Endodermal cell (in vitro differentiated cells): Measurements from ENCODE around the gene CTXN2. TPM values are rescaled to one million over a fixed set of nuclear protein-coding genes. Genes with fewer than 3 reads are reported as not detected.

Experiments
- DNase-seq: peaks from one replicate; pipeline ENCODE4 v3.0.0-alpha.2; 2017
- H3K27ac ChIP-seq: 2 replicates; pipeline ENCODE4 v1.5.1; 2013; ENCODE audit warnings: mild to moderate bottlenecking, low read depth, low read length, moderate library complexity
- H3K27me3 ChIP-seq: 2 replicates; pipeline ENCODE4 v1.6.1; 2013; ENCODE audit warnings: mild to moderate bottlenecking, low read length, moderate library complexity; ENCODE audit not compliant: insufficient read depth, control insufficient read depth, poor library complexity, severe bottlenecking
- H3K36me3 ChIP-seq: 2 replicates; pipeline ENCODE4 v1.7.0; 2013; ENCODE audit warnings: mild to moderate bottlenecking, low read length, moderate library complexity; ENCODE audit not compliant: control insufficient read depth, insufficient read depth
- H3K4me1 ChIP-seq: one replicate; pipeline ENCODE4 v1.7.0; 2013; ENCODE audit warnings: low read length; ENCODE audit not compliant: control insufficient read depth, insufficient read depth
- H3K4me3 ChIP-seq: 2 replicates; pipeline ENCODE4 v1.5.1; 2013; ENCODE audit warnings: mild to moderate bottlenecking, low read length, moderate library complexity
- H3K9ac ChIP-seq: 2 replicates; pipeline ENCODE4 v1.6.1; 2013; ENCODE audit warnings: mild to moderate bottlenecking, low read length, moderate library complexity; ENCODE audit not compliant: poor library complexity, severe bottlenecking; ENCODE audit errors: extremely low read depth
- H3K9me3 ChIP-seq: 2 replicates; pipeline ENCODE4 v1.6.1; 2013; ENCODE audit warnings: mild to moderate bottlenecking, low read length, moderate library complexity; ENCODE audit not compliant: control insufficient read depth
- H3K27ac Mint-ChIP-seq: 2 replicates; pipeline ENCODE4 v1.8.0; 2020; ENCODE audit warnings: mixed read lengths
- H3K27me3 Mint-ChIP-seq: 2 replicates; pipeline ENCODE4 v1.8.0; 2021; ENCODE audit warnings: mild to moderate bottlenecking, mixed read lengths; ENCODE audit not compliant: insufficient read depth
- H3K36me3 Mint-ChIP-seq: 2 replicates; pipeline ENCODE4 v1.8.0; 2020; ENCODE audit warnings: low read depth, mixed read lengths
- H3K4me1 Mint-ChIP-seq: 2 replicates; pipeline ENCODE4 v1.8.0; 2020; ENCODE audit warnings: mixed read lengths
- H3K4me3 Mint-ChIP-seq: 2 replicates; pipeline ENCODE4 v1.8.0; 2020; ENCODE audit warnings: mild to moderate bottlenecking, moderate library complexity, mixed read lengths
- H3K9me3 Mint-ChIP-seq: 2 replicates; pipeline ENCODE4 v1.8.0; 2020; ENCODE audit warnings: mild to moderate bottlenecking, mixed read lengths
- CTCF ChIP-seq: fragments of 200-600 bp; sonication (generic); conservative IDR thresholded peaks from 2 replicates; pipeline ENCODE4 v1.5.0; 2021; ENCODE audit warnings: antibody characterized with exemption, mild to moderate bottlenecking
- WGBS, 2 experiments: methylation state at CpG; one replicate each; pipeline versions ENCODE4 v1.1.5 to v1.1.7; 2013; ENCODE audit warnings: missing lambda C conversion rate in 2 of 2, mixed read lengths in 1 of 2; ENCODE audit not compliant: insufficient coverage in 1 of 2, insufficient read length in 1 of 2; 5-methylcytosine and 5-hydroxymethylcytosine counted together
- total RNA-seq, 2 donors: library from RNA; stranded (reverse); fragmentation: NEBNext Ultra II Directional in 1 of 2; extraction: Animal tissue kit (Norgen Biotek cat#: 25700) in 1 of 2; gene quantifications; 2 replicates in 1 of 2; 3 replicates in 1 of 2; pipeline ENCODE4 v1.2.1, GENCODE V29; 2021

CTXN2 gene
- total RNA-seq, 2 donors from 2014 or later: 0.13 TPM; not detected in 1

- peak overlapping the region; percentile 97 for H3K27ac ChIP-seq
- H3K4me3 ChIP-seq: peak overlapping the region; percentile 84
- H3K27me3 ChIP-seq: no peaks in the 10 kb centered on the region
- Mint-ChIP-seq H3K27ac (peak overlapping the region; percentile 87), H3K9me3 (peaks cover 3% of the 10 kb centered on the region), H3K36me3 (peaks cover 6% of the 10 kb centered on the region), H3K4me3 (peak overlapping the region; percentile 73), H3K27me3 (peaks cover 3% of the 10 kb centered on the region), H3K4me1 (peaks cover 3% of the 10 kb centered on the region)
- 2 to 8% methylated on average over 7 to 10 of the region's 10 CpGs for WGBS, 2 experiments
- H3K9me3 ChIP-seq: no peaks in the 10 kb centered on the region
- H3K36me3 ChIP-seq: no peaks in the 10 kb centered on the region
- H3K9ac ChIP-seq: peak overlapping the region; percentile 76
- H3K4me1 ChIP-seq: peaks cover 3% of the 10 kb centered on the region
- TF ChIP-seq CTCF: no peak
- DNase-seq: no peak
These were observed 14.1 kb upstream of the CTXN2 start for GRCh38 chr15:48177383-48177765.

- Mint-ChIP-seq H3K27ac (peak within 1 kb of the TSS; percentile 87), H3K4me1 (peaks cover 3% of the 10 kb centered on the region)
These were observed 13.5 kb upstream of the CTXN2 start, which contains the start of gene MYEF2 for GRCh38 chr15:48177766-48178647. TSS of gene MYEF2 (minus strand) at chr15:48178295. CDS start at chr15:48178237, 58 bp downstream.

GRCh38 chr15:48178648-48178931 is 12.9 kb upstream of the CTXN2 start:
- no peak for DNase-seq
- peaks cover 3% of the 10 kb centered on the region for H3K4me1 ChIP-seq
- H3K9ac ChIP-seq: peak overlapping the region; percentile 76
- H3K9me3 ChIP-seq: no peaks in the 10 kb centered on the region
- no peaks in the 10 kb centered on the region for H3K27me3 ChIP-seq
- Mint-ChIP-seq H3K27ac (no peak overlapping the region), H3K36me3 (peaks cover 6% of the 10 kb centered on the region), H3K4me1 (peaks cover 3% of the 10 kb centered on the region), H3K9me3 (no peaks in the 10 kb centered on the region), H3K27me3 (peaks cover 3% of the 10 kb centered on the region), H3K4me3 (peak overlapping the region; percentile 73)
- H3K27ac ChIP-seq: peak overlapping the region; percentile 97
- no peaks in the 10 kb centered on the region for H3K36me3 ChIP-seq
- TF ChIP-seq CTCF: no peak
- WGBS, 2 experiments: 70% methylated on average over 1 of the region's 1 CpG; no CpG with 5 or more reads in 1 of the 2 experiments
- H3K4me3 ChIP-seq: peak overlapping the region; percentile 84

More at GRCh38 chr15:48177766-48178647, 13.5 kb upstream of the CTXN2 start, which contains the start of gene MYEF2:
- H3K9me3 ChIP-seq: no peaks in the 10 kb centered on the region
- DNase-seq: peak; percentile 96
- peak within 1 kb of the TSS; percentile 84 for H3K4me3 ChIP-seq
- peak within 1 kb of the TSS; percentile 73 for H3K4me3 Mint-ChIP-seq
- H3K36me3 ChIP-seq: no peaks in the 10 kb centered on the region
- H3K9me3 Mint-ChIP-seq: no peaks in the 10 kb centered on the region
- TF ChIP-seq CTCF: peak; percentile 30
- H3K9ac ChIP-seq: peak within 1 kb of the TSS; percentile 76
- WGBS, 2 experiments: 1 to 7% methylated on average over 21 to 71 of the region's 71 CpGs
- H3K36me3 Mint-ChIP-seq: peaks cover 6% of the 10 kb centered on the region
- peaks cover 3% of the 10 kb centered on the region for H3K27me3 Mint-ChIP-seq
- peak within 1 kb of the TSS; percentile 97 for H3K27ac ChIP-seq
- no peaks in the 10 kb centered on the region for H3K27me3 ChIP-seq
- peaks cover 3% of the 10 kb centered on the region for H3K4me1 ChIP-seq
